VCaP (cell line): ENCODE data around the gene KCND3.
A peak's percentile ranks its signal among the peaks of the same experiment; 100 is the strongest.

Experiments used
- H3K27ac ChIP-seq: fragments of 450-650 bp; 2 replicates; pipeline ENCODE4 v1.5.1; 2017
- CTCF ChIP-seq: fragments of 450-650 bp; conservative IDR thresholded peaks from 2 replicates; pipeline ENCODE4 v1.5.1; 2017; ENCODE audit warnings: mild to moderate bottlenecking, moderate library complexity

Gene KCND3

GRCh38 chr1:111988743-111989453 lies 570 bp downstream of the KCND3 start:
- H3K27ac ChIP-seq, result peak overlapping the region; percentile 72
- no peak for TF ChIP-seq CTCF

- TF ChIP-seq CTCF, result no peak
Measured at GRCh38 chr1:111988377-111988742, 1.1 kb downstream of the KCND3 start.

GRCh38 chr1:111987502-111987901 lies 2.0 kb downstream of the KCND3 start:
- no peak for TF ChIP-seq CTCF
- H3K27ac ChIP-seq, result no peak overlapping the region

More at GRCh38 chr1:111988377-111988742, 1.1 kb downstream of the KCND3 start:
- H3K27ac ChIP-seq, result peak overlapping the region; percentile 72

- H3K27ac ChIP-seq, result no peak overlapping the region
Measured at GRCh38 chr1:111983500-111983899, 6.0 kb downstream of the KCND3 start.

GRCh38 chr1:111982428-111982827 lies 7.0 kb downstream of the KCND3 start:
- H3K27ac ChIP-seq, result no peak overlapping the region
- TF ChIP-seq CTCF, result no peak

More at GRCh38 chr1:111983500-111983899, 6.0 kb downstream of the KCND3 start:
- TF ChIP-seq CTCF, result no peak

GRCh38 chr1:111981871-111982270 lies 7.6 kb downstream of the KCND3 start:
- no peak for TF ChIP-seq CTCF
- no peak overlapping the region for H3K27ac ChIP-seq

GRCh38 chr1:111981090-111981489 lies 8.4 kb downstream of the KCND3 start:
- TF ChIP-seq CTCF, result no peak
- no peak overlapping the region for H3K27ac ChIP-seq
